CD4-positive, alpha-beta T cell treated with Interleukin-17A for 4 hours (primary cell): ENCODE measurements around the gene PRKAG2.

Experiments
- DNase-seq: peaks from one replicate; pipeline ENCODE4 v3.0.0-alpha.2; 2020; ENCODE audit warnings: mixed read lengths

The PRKAG2 gene

GRCh38 chr7:151520419-151521261 is 356.3 kb downstream of the PRKAG2 start:
- DNase-seq, result peak; percentile 40

- peak; percentile 99 for DNase-seq
Observed at GRCh38 chr7:151519765-151520418, 357.0 kb downstream of the PRKAG2 start, which contains the start of gene RHEB. Gene RHEB, minus strand, starts transcription at chr7:151519895. Its CDS starts 384 bp downstream, at chr7:151519511.

DNA sequence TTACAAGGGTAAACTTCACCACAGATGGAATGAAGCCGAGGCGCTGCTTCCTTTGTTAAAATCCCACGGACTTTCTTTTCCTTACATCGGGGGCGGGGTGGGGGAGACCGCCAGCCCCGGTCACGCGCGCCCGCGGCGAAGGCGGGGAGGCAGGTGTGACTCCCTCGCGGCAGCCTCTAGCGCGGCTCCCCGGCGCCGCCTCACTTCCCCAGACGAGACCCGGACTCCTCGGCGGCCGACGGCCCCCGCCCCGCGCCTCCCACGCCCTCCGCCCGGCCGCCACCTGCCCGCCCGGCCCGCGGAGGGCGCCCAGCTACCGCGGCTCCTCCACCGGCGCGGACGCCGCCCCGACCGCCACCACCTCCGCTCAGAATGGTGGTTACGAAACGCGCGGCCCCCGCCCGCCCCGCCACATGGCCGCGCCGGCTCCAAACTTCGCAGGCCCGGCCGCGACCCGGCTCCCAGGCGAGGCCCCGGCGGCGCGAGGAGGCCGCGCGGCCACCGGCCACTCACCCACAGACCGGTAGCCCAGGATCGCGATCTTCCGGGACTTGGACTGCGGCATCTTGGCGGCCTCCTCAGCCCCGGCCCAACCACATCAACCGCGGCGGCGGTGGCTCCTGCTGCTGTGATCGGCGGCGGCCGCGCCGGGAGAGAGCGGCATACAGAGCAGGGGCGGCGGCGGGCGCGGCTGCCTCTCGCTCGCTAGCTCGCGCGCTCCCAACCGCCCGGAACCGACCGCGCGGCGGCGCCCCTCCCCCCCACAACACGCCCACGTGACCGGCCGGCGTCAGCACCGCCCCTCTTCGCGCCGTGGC is 357.8 kb downstream of the PRKAG2 start:
- peak; percentile 64 for DNase-seq

DNA sequence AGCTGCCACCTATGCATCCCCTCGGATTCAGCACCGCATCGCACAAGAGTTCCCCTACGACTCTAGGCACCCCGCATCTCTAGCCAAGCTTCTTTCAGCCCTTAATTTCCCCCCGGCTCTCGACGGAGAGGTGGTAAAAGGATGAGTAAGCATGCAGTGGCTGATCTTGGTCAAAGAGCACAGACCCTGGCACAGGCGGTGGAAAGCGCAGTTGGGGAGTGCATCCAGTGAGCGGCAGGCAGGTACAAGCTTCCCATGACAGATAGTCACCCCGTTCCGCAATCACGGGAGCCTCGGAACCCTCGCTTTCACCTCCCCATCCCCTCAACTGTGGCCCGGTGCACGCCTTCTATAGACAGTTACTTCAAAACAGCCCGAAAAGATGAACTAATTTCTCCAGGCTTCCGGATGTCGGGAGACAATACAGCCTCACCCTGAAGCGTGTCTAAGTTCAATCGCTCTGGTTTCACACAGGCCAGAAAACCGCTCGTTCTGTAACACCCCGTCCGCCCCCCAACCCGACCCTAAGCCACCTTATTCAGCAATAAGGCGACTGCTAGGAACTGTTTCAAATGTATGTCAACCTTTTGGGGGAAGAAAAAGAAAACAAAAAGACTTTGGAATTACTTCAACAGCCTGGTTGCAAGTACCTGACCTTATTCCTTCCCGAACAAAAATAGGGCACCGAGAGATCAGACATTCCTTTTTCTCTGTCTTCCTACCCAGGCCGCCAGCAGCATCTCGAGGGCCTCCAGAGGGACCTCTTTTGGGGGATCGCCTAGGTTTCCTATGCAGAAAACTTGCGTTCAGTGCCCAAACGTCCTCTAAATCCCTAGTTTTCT is 358.6 kb downstream of the PRKAG2 start:
- DNase-seq, result peak; percentile 63

DNA sequence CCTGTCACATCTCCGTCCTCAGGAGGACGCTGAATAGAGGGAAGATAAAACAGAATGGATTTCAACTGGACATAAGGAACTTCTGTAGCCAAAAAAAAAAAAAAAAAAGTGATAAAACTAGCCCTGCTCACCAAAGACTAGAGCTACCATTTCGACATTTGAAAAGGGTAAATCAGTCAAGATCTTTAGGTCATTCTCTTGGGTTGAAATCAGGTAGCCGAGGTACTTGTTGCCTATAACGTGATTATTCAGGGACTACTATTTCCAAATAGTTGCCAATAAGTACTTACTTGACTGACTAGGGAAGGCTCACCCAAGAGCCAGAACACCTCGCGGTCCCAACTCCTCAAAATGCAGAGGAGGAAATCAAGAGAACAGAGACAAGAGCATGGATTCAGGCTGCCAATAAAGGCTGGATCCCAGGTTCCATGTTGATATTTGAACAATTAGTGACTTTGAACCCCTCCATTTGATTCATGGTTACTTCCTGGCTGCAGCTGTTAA is 359.3 kb downstream of the PRKAG2 start:
- DNase-seq, result no peak

DNA sequence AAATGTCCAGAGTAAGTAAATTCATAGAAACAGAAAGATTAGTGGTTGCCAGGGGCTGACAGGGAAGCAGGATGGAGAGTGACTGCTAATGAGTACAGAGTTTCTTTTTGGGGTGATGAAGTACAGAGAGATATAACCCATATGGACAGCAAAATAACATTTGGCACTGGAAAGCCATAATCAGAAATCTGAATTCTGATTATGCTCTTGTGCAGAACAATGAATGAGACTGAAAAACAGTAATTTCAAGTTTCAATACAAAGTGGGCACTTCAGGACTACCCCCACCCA is 361.7 kb downstream of the PRKAG2 start:
- DNase-seq, result no peak

DNA sequence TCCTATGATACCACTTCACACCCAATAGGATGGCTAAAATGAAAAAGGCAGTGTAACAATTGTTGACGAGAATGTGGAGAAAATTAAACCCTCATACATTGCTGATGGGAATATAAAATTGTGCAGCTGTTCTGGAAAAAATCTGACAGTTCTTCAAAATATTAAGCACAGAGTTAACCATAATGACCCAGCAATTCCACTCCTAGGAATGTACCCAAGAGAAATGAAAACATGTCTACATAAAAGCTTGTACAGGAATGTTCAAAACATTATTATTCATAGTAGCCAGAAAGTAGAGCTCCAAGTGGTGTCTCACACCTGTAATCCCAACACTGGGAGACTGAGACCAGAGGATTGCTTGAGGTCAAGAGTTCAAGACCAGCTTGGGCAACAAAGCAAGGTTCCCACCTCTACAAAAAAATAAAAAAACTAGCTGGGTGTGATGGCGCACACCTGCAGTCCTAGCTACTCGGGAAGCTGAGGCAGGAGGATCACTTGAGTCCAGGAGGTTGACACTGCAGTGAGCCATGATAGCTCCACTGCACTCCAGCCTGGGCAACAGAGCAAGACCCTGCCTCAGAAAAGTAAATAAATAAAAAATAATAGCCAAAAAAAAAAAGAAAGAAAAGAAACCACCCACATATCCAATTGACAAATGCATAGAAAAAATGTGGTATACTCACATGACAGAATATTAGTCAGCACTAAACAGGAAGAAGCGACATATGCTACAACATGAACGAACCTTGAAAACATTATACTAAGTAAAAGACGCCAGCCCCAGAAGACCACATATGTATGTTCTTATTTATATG is 362.2 kb downstream of the PRKAG2 start:
- DNase-seq, result no peak

DNA sequence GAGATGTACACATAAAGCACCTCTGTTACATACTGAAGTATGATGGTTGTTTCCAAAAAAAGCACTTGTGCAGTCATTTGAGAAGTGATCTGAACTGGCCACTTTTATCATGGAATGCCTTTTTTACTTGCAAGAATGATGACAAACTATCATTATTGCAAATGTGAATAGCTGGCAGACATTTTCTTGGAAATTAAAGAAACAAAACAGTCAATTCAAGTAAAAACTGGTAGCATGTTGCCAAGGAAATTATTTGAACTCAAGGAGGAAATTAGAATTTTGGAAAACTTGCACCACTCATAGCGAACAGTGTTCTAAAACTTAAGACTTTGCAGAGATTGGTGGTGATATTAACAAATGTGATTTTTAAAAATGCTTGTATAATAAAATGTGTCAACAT is 363.8 kb downstream of the PRKAG2 start:
- no peak for DNase-seq

GRCh38 chr7:151512353-151512752 is 364.6 kb downstream of the PRKAG2 start:
- no peak for DNase-seq

DNA sequence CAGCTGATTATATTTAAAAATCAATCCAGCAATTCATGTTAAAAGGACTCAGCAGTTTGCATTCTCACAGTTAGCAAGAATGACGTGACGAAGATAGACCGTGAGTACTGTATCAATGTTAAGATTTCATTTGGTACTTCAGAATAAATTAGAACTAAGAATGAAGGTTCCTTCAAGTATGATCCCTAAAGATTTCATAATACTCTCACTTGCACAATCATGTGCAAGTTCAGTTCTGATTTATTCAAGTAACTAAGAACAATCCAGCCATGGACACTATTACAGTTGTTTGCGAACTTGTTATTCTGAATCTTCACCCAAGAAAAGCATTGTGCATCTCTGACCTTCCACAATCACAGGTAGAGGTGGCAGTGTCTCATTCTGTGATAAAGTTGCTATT is 365.0 kb downstream of the PRKAG2 start:
- DNase-seq, result no peak

GRCh38 chr7:151511270-151511669 is 365.6 kb downstream of the PRKAG2 start:
- DNase-seq, result no peak

DNA sequence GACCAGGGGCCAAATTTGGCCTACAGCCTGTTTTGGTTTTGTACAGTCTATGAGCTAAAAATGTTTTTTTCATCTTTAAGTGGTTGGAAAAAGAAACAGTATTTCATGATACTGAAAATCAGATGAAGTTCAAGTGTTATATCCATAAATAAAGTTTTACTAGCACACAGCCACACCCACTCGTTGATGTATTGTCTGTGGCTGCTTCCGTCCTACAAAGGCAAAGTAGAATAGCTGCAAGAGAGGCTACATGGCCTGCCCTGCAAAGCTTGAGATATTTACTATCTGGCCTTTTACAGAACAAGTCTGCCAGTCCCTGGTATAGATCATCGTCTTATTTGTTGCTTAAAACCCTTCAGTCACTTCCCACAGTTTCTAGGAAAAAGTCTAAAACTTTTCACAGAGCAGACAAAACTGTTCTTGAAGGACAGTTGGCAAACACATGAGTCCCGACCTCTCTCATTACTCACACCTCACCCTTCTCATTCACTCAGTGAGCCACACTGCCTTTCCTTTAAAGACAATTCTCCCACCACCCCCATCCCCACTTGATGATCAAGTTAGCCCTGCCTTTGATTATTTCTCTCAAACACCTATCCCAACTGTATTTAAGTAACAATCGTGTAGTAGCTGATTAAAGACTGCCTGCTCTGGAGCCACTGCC is 367.1 kb downstream of the PRKAG2 start:
- no peak for DNase-seq

DNA sequence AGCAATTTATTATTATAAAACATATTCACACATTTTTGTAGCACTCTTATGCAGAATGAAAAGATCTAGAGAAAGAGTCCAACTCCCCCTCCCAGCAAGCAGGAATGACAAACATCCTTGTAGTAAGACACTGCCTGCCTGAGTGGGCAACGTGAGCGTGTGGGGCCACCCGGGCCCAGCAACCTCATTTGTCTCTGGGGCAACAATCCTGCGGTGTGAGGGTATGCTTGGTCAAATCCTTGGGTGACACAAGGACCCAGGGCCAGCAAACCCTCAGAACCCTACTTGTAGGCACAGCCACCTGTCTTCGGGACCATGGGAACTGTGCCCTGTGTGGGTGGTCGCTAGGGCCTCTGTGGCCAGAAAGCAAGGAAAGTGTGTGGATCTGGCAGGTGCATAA is 367.9 kb downstream of the PRKAG2 start:
- DNase-seq, result no peak

DNA sequence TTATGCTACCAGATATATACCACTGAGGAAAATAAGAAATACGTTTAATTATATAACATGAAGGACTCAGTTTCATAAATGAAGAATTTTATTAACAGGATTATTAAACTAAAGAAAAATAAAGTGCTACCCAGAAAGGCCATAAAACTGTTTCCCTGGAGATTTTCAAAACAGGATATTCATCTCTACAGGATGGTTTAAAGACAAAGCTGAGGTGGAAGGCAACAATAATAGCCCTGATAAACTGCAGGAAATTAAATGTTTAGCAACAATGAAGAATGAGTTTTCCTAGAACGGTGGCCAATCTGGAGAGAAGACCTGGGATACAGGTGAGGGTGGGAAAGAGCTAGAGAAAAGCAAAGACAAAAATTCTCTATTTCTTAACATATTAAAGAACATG is 369.1 kb downstream of the PRKAG2 start:
- no peak for DNase-seq

GRCh38 chr7:151506901-151507382 is 370.0 kb downstream of the PRKAG2 start:
- no peak for DNase-seq
